WI38 (cell line): ENCODE measurements around the gene HELT.
"Not testable (repeated sequence)": the region's sequence is repeated elsewhere in the genome, so short reads cannot be mapped to it uniquely, and the experiment has no call there.

Experiments
- H3K4me3 ChIP-seq: 2 replicates; pipeline ENCODE4 v1.5.1; 2011; ENCODE audit warnings: low read depth, mild to moderate bottlenecking, control low read depth, low read length
- TF ChIP-seq, protein P1 (sequence below): IDR thresholded peaks from 2 replicates; pipeline ENCODE4 v1.5.1; 2012; ENCODE audit warnings: low read depth, mild to moderate bottlenecking, control low read depth, low read length

Gene HELT

DNA sequence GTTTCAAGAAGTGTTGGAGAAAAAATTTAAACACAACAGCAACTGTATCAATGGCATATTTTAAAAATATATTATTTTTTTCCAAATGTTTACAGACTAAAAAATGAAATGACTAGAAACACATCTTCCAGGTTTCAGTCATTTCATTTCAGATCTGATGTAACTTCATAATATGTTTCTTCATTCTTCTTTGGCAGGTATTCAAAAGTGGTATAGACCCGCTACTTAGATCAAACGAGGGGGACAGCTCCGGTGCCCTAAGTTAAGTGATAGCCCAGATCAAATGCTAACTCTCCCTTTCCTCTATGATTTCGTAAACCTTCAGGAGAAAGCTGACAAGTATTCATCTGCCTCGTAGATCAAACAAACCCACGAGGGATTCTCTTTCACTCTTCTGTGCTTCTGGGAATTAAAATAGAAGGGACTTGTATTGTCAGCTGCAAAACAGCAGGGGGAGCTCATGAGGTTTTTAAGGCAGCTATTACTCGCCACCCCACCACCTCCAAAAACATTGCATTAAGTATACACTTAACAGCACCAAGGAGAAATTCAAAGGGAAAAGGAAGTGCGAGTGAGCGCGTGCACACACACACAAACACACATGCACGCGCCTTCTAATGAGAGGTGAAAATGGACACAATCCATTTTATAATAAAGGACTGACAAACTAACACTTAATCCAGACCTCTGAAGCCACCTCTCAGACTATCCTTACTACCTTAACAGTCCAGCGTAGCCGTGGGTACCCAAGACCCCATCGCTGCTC lies 21.4 kb downstream of the HELT start:
- TF ChIP-seq, protein P1, sequence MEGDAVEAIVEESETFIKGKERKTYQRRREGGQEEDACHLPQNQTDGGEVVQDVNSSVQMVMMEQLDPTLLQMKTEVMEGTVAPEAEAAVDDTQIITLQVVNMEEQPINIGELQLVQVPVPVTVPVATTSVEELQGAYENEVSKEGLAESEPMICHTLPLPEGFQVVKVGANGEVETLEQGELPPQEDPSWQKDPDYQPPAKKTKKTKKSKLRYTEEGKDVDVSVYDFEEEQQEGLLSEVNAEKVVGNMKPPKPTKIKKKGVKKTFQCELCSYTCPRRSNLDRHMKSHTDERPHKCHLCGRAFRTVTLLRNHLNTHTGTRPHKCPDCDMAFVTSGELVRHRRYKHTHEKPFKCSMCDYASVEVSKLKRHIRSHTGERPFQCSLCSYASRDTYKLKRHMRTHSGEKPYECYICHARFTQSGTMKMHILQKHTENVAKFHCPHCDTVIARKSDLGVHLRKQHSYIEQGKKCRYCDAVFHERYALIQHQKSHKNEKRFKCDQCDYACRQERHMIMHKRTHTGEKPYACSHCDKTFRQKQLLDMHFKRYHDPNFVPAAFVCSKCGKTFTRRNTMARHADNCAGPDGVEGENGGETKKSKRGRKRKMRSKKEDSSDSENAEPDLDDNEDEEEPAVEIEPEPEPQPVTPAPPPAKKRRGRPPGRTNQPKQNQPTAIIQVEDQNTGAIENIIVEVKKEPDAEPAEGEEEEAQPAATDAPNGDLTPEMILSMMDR, result peak; percentile 68
- H3K4me3 ChIP-seq, result peak overlapping the region; percentile 40

DNA sequence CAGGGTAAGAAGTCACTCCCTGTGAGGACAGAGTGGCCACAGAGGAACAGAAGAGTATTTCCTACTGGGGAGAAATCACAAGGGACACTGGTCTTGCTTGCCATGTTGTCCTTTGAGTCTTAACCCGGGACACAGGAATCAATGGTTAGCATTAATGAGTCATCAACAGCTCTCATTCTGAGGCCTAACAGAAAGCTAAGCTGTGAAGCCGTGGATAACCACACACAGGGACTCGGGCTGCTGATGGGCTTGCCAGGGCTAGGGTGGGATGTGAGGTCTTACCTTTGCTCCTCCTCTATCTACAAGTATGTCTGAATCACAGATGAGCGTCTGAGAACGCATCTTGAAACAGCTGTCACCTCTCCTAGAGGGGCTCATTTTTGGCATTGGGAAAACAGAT lies 22.2 kb downstream of the HELT start:
- H3K4me3 ChIP-seq, result no peak overlapping the region
- TF ChIP-seq, protein P1, result no peak

- H3K4me3 ChIP-seq, result not testable (repeated sequence)
Observed at GRCh38 chr4:185050286-185050685, 32.0 kb downstream of the HELT start.

GRCh38 chr4:185051283-185051682 lies 33.0 kb downstream of the HELT start:
- H3K4me3 ChIP-seq, result not testable (repeated sequence)

- no peak overlapping the region for H3K4me3 ChIP-seq
- TF ChIP-seq, protein P1, result no peak
Observed at GRCh38 chr4:185053746-185054145, 35.5 kb downstream of the HELT start.

- TF ChIP-seq, protein P1, result no peak
- H3K4me3 ChIP-seq, result no peak overlapping the region
Observed at GRCh38 chr4:185054272-185054671, 36.0 kb downstream of the HELT start.

GRCh38 chr4:185054886-185055285 lies 36.6 kb downstream of the HELT start:
- no peak overlapping the region for H3K4me3 ChIP-seq
- TF ChIP-seq, protein P1, result no peak

DNA sequence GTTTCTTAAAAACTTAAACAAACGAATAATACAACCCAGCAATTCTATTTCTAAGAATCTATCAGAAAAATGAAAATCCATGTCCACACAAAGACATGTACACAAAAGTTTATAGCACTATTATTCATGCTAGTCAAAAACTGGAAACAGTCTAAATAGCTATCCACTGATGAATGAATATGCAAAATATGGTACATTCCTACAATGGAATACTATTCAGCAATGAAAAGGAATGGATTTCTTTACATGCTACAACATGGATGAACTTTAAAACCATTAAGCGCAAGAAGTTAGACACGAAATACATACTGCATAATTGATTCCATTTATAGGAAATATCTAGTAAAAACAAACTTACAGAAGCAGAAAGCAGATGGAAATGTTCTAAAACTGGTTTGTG lies 43.3 kb downstream of the HELT start:
- H3K4me3 ChIP-seq, result no peak overlapping the region
- TF ChIP-seq, protein P1, result no peak
